A673 (cell line): ENCODE results near the gene GATAD2B. TPM values are rescaled to one million over a fixed set of nuclear protein-coding genes. Genes with fewer than 3 reads are reported as not detected.
A peak's percentile ranks its signal among the peaks of the same experiment; 100 is the strongest.

ENCODE experiments used
- BruUV-seq: library from RNA; stranded (reverse); fragments of 400-500 nt; replicated peaks from 2 replicates; lab custom pipeline; 2021; lab: Mats Ljungman, UMichigan
- CTCF ChIA-PET: fragments of 300-600 bp; sonication (Branson Sonifier 250); formaldehyde crosslinking; loops from one replicate; lab custom pipeline; 2022; ENCODE audit warnings: antibody characterized with exemption; lab: Charles Lee
- POLR2A ChIA-PET: fragments of 300-600 bp; sonication (Branson Sonifier 250); formaldehyde crosslinking; loops from one replicate; lab custom pipeline; 2022; ENCODE audit warnings: antibody characterized with exemption; ENCODE audit not compliant: low non-redundant PET; lab: Charles Lee
- DNase-seq: peaks from one replicate; pipeline ENCODE4 v3.0.0-alpha.2; 2015; ENCODE audit warnings: low spot score
- H3K27ac ChIP-seq: fragments of 200-600 bp; sonication (generic); 2 replicates; pipeline ENCODE4 v1.5.1; 2016; ENCODE audit warnings: mixed run types, low read depth, mild to moderate bottlenecking, mixed read lengths, antibody characterized with exemption, low read length; ENCODE audit not compliant: poor library complexity, severe bottlenecking
- H3K27me3 ChIP-seq: fragments of 200-600 bp; sonication (generic); replicated peaks from 2 replicates; pipeline ENCODE4 v1.6.1; 2017; ENCODE audit warnings: mixed run types, low read depth, mild to moderate bottlenecking, mixed read lengths, antibody characterized with exemption, low read length; ENCODE audit not compliant: insufficient read depth, poor library complexity
- H3K36me3 ChIP-seq: fragments of 200-600 bp; sonication (generic); 2 replicates; pipeline ENCODE4 v1.6.1; 2016; ENCODE audit warnings: mixed run types, mild to moderate bottlenecking, mixed read lengths, antibody characterized with exemption, low read length; ENCODE audit not compliant: insufficient read depth, poor library complexity, severe bottlenecking
- H3K4me1 ChIP-seq: fragments of 200-600 bp; sonication (generic); 2 replicates; pipeline ENCODE4 v1.6.1; 2017; ENCODE audit warnings: mixed run types, mild to moderate bottlenecking, mixed read lengths, antibody characterized with exemption, low read length; ENCODE audit not compliant: insufficient read depth, poor library complexity, severe bottlenecking
- H3K4me3 ChIP-seq: fragments of 200-600 bp; sonication (generic); 2 replicates; pipeline ENCODE4 v1.5.1; 2016; ENCODE audit warnings: low read depth, mixed run types, mild to moderate bottlenecking, mixed read lengths, low read length; ENCODE audit not compliant: poor library complexity, severe bottlenecking
- H3K9me3 ChIP-seq: fragments of 200-600 bp; sonication (generic); 2 replicates; pipeline ENCODE4 v1.6.1; 2016; ENCODE audit warnings: mixed run types, low read depth, mild to moderate bottlenecking, mixed read lengths, antibody characterized with exemption, low read length; ENCODE audit not compliant: poor library complexity, severe bottlenecking
- CTCF ChIP-seq: fragments of 300-800, 200-600 bp; sonication (generic); conservative IDR thresholded peaks from 2 replicates; pipeline ENCODE4 v1.5.1; 2017; ENCODE audit warnings: low read depth, mild to moderate bottlenecking, antibody characterized with exemption, low read length, moderate library complexity, mixed read lengths
- EZH2 ChIP-seq: fragments of 200-600 bp; sonication (generic); IDR thresholded peaks from 2 replicates; pipeline ENCODE4 v1.6.1; 2017; ENCODE audit warnings: borderline replicate concordance, low read depth, mild to moderate bottlenecking, mixed read lengths, antibody characterized with exemption, low read length; ENCODE audit not compliant: poor library complexity, severe bottlenecking
- intact Hi-C: fragments of 100-400 bp; cut with micrococcal nuclease; formaldehyde crosslinking; loops from one replicate; pipeline ENCODE4 v1.10.0; 2022; ENCODE audit not compliant: unreplicated experiment
- total RNA-seq: library from RNA; stranded (reverse); gene quantifications from 2 replicates; pipeline ENCODE4 v1.2.3, GENCODE V29; 2021

GATAD2B gene
- total RNA-seq, 1 experiment from 2014 or later, result 58.8 TPM

- H3K36me3 ChIP-seq, result peaks cover 17% of the 10 kb centered on the region
- TF ChIP-seq CTCF (no peak), EZH2 (no peak)
- POLR2A ChIA-PET, result no interaction called here
- BruUV-seq, result no TSS peak
- intact Hi-C loops, result no loop called here
- H3K4me3 ChIP-seq, result peak overlapping the region; percentile 95
- peaks cover 18% of the 10 kb centered on the region for H3K4me1 ChIP-seq
- no peak for DNase-seq
- no peaks in the 10 kb centered on the region for H3K9me3 ChIP-seq
- H3K27me3 ChIP-seq, result no peaks in the 10 kb centered on the region
- CTCF ChIA-PET, result interaction anchor here (0.7 kb wide), 1 partner anchor 150 kb away, joined by 3 read pairs; no protein-coding TSS in a partner anchor
- peak overlapping the region; percentile 84 for H3K27ac ChIP-seq
Observed at GRCh38 chr1:153957744-153958110, 35.0 kb upstream of the GATAD2B start.

- intact Hi-C loops, result no loop called here
- Histone ChIP-seq H3K4me1 (peaks cover 13% of the 10 kb centered on the region), H3K4me3 (peak overlapping the region; percentile 95), H3K27ac (peak overlapping the region; percentile 84), H3K36me3 (peaks cover 22% of the 10 kb centered on the region), H3K27me3 (no peaks in the 10 kb centered on the region), H3K9me3 (no peaks in the 10 kb centered on the region)
- DNase-seq, result no peak
- ChIA-PET POLR2A (no interaction called here), CTCF (no interaction called here)
- TF ChIP-seq CTCF (no peak), EZH2 (no peak)
- BruUV-seq, result no TSS peak
Observed at GRCh38 chr1:153956997-153957715, 34.4 kb upstream of the GATAD2B start.

- TF ChIP-seq CTCF (no peak), EZH2 (no peak)
- no peaks in the 10 kb centered on the region for H3K9me3 ChIP-seq
- no peak for DNase-seq
- ChIA-PET POLR2A (no interaction called here), CTCF (no interaction called here)
- intact Hi-C loops, result no loop called here
- no peak overlapping the region for H3K4me3 ChIP-seq
- H3K27me3 ChIP-seq, result no peaks in the 10 kb centered on the region
- no TSS peak for BruUV-seq
- peaks cover 26% of the 10 kb centered on the region for H3K36me3 ChIP-seq
- peaks cover 3% of the 10 kb centered on the region for H3K4me1 ChIP-seq
- no peak overlapping the region for H3K27ac ChIP-seq
Observed at GRCh38 chr1:153954826-153955225, 32.1 kb upstream of the GATAD2B start.
